Stimulated activated CD8-positive, alpha-beta memory T cell treated with anti-CD3 and anti-CD28 coated beads, Interleukin-4, amount 100 ng/mL, for 4 hours (primary cell): ENCODE measurements around the gene FBLN5.
"Not testable (repeated sequence)": the region's sequence is repeated elsewhere in the genome, so short reads cannot be mapped to it uniquely, and the experiment has no call there.

Experiments
- DNase-seq, 2 donors: peaks; one replicate each; pipeline ENCODE4 v3.0.0-alpha.2; 2020; ENCODE audit warnings: low read depth in 2 of 2, low spot score in 1 of 2

Gene FBLN5

GRCh38 chr14:91910196-91910595 is 37.3 kb downstream of the FBLN5 start:
- DNase-seq, result no peak

- DNase-seq, result no peak
Measured at GRCh38 chr14:91906374-91906773, 41.1 kb downstream of the FBLN5 start.

GRCh38 chr14:91904956-91905645 is 42.4 kb downstream of the FBLN5 start:
- no peak for DNase-seq

GRCh38 chr14:91904483-91904882 is 43.0 kb downstream of the FBLN5 start:
- no peak for DNase-seq

DNA sequence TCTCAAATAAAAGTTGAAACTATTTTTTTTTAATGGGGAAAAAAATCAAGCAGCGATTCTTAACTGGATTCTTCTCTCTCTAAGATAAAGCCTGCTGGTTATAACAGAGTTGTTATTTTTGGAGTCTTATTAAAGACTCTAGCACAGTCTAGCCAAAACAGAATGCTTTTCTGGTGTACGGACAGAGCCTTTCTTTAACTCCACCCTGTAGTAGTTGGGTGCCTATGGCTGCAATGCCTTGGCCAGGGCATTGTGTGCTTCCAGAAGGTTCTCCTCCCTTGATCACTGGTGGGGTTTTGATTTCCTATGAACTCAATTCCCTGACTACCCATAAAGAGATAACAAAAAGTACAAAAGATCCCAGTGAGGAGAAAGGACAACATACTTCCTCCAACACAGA is 44.4 kb downstream of the FBLN5 start:
- DNase-seq, result no peak

- no peak for DNase-seq
Measured at GRCh38 chr14:91902336-91902735, 45.2 kb downstream of the FBLN5 start.

GRCh38 chr14:91901449-91902226 is 45.9 kb downstream of the FBLN5 start:
- no peak for DNase-seq

DNA sequence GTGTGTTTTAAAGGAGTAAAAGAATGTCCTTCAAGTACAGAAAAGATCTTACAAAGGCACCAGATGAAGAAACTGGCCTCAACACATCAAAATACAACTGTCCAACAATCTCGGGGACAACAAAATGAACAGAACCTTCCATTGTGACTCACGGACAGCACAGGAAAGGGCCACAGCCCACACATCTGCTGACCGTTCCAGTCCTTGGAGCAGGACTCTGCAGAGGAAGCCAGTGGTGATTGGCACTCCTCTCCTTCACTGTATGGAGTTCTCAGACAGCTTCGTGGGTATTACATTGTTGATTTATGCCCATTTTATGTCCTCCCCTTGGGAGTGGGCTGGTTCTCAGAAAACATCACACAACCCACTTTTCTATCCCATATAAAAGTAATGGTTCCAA is 47.7 kb downstream of the FBLN5 start:
- DNase-seq, result no peak

- DNase-seq, result no peak
Measured at GRCh38 chr14:91899213-91899612, 48.3 kb downstream of the FBLN5 start.

- DNase-seq, result no peak
Measured at GRCh38 chr14:91898372-91898771, 49.1 kb downstream of the FBLN5 start.

GRCh38 chr14:91897716-91898115 is 49.8 kb downstream of the FBLN5 start:
- not testable (repeated sequence) for DNase-seq

DNA sequence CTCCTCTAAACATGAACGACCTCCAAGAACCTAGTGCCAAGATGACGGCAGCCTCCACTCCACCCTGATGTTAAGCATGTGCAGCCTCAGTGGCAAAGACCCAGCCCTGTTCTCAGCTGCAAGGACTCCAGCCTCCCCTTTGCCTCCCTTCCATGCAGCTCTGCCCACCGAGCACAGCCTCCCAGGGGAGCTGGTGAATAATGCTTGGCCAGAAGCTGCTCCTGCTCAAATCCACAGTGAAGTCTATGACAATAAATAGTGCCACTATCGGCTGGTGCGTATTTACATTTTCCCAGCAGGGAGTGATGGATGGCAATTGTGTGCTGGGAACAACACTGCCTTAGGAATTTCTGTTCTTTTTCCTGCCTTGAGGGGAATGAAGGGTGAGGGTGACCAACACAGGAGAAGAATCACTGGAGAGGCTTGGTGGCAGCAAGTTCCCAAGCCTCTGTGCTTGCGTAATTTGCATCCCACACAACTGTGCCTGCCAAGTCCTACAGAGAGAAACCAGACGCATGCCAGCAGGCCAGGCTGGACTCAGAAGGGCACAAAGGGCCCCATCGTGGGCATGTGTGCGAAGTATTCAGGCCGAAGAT is 50.3 kb downstream of the FBLN5 start:
- DNase-seq, result no peak

DNA sequence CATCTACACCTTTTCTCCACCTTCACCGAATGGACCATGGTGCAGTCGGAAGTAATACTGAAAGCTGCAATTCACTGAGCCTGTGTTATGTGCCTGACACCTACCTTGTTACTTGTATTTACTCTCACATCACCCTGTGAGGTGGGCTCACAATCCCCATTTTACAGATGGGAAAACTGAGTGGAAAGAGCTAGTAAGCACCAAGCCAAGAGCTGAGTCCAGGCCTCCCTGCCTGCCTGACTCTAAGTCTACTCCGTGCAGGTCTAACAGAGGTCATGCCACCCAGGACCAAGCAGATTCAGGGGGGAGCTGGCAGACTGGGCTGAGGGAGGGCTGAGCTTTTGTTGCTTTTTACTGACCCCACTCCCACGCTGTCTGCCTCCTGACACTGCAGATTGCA is 51.1 kb downstream of the FBLN5 start:
- DNase-seq, result no peak

- DNase-seq, result no peak
Measured at GRCh38 chr14:91893669-91894068, 53.8 kb downstream of the FBLN5 start.

GRCh38 chr14:91893007-91893406 is 54.5 kb downstream of the FBLN5 start:
- DNase-seq, result no peak

GRCh38 chr14:91891721-91892220 is 55.7 kb downstream of the FBLN5 start:
- DNase-seq, result no peak

DNA sequence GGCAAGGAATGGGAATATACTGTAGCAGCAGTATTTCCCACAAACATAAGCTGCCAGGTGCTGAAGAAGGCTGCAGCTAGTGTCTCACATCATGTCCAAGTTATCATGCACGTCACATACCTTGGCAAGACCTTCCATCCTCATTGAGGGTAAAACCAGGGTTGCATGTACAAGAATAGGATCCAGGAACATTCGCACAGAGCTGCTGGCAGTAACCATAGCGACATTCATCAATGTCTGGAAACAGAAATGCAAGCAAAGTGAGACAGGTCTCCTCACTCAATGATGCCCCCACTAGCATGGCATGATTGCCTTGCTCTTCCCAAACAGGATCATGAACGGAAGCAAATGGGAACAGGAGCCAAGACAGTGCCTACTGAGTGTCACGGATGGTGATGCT is 56.4 kb downstream of the FBLN5 start:
- DNase-seq, result no peak

GRCh38 chr14:91890291-91890749 is 57.2 kb downstream of the FBLN5 start:
- no peak for DNase-seq

DNA sequence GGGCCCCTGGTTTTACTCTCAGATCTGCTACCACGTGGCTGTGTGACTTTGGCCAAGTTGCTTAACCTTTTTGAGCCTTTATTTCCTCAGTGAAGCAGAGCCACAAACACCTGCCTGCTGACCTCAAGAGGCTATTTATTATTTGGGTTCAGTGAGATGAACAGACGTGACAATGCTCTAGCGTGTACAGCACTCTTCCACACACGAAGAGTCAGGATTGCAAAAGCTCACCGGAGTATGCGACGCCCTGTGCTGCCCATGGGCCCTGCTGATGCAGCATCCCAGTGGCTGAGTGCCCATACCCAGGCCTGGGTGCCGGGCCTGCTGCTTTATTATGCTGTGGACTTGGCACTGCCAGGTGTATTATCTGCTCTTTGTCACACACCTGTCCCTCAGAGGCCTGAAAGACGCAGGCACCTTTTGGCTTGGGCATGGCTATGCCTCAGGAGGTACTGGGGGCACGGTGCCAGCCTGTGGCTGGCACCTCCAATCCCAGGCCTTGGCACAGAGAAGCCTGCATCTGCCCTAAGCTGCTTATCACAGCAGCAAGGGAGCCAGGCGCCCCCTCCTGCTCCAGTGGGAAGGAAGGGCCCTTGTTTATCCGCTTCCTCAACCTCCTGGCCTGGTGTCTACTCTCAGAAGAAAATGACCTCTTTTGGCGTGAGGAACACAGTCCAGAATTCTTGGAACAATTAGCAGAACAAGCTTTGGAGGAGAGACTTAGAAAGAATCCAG is 57.9 kb downstream of the FBLN5 start:
- no peak for DNase-seq

GRCh38 chr14:91888641-91889476 is 58.6 kb downstream of the FBLN5 start:
- DNase-seq, result no peak
